AG08396 (cell line): ENCODE results near the gene DTD2.
"Not testable (repeated sequence)": the region's sequence is repeated elsewhere in the genome, so short reads cannot be mapped to it uniquely, and the experiment has no call there.

Experiments
- DNase-seq: peaks from one replicate; pipeline ENCODE4 v3.0.0; 2012; ENCODE audit warnings: low spot score, mixed read lengths

The DTD2 gene

GRCh38 chr14:31456841-31457664 lies at the start of gene DTD2:
Gene DTD2 (minus strand): TSS chr14:31457506. CDS start chr14:31457393, 113 bp downstream.
- DNase-seq, result peak; percentile 97

DNA sequence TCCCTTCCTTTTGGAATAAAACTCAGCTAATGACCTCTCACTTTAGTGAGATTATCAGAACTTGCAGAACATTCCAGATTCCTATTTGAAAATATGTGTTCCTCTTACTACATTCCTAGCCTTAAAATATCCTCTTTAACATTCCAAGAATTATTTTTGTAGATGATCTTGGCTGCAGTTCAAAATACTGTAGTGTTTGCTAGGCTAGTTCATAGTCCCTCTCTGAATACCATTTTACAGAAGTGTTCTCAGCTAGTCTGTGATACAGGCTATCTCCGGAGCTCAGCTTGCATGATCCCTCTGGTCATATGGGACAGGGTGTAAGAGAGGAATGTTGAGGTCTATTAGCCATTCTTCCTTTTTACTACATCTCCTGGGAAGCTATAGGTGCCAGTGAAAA lies 48.1 kb upstream of the DTD2 start:
- DNase-seq, result peak; percentile 23

GRCh38 chr14:31501870-31502269 lies 44.6 kb upstream of the DTD2 start:
- no peak for DNase-seq

GRCh38 chr14:31492759-31493498 lies 35.6 kb upstream of the DTD2 start:
- no peak for DNase-seq

- DNase-seq, result no peak
Observed at GRCh38 chr14:31489691-31490090, 32.4 kb upstream of the DTD2 start.

GRCh38 chr14:31487886-31488285 lies 30.6 kb upstream of the DTD2 start, which contains the start of gene GPR33:
Gene GPR33 (minus strand): TSS chr14:31488039. CDS start chr14:31483965, 4,074 bp downstream.
- no peak for DNase-seq

- no peak for DNase-seq
Observed at GRCh38 chr14:31486764-31487163, 29.5 kb upstream of the DTD2 start.

DNA sequence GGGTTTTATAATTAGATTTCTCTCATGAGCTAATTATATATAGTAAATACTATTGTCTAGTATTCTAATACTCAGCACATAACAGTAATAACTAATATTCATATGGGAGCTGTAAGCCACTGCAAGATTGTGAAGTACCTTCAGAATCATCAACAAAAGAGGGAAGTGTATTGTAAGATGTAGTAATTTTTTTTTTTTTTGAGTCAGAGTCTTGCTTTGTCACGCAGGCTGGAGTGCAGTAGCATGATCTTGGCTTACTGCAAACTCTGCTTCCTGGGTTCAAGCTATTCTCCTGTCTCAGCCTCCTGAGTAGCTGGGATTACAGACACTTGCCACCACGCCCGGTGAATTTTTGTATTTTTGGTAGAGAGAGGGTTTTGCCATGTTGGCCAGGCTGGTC lies 27.4 kb upstream of the DTD2 start:
- DNase-seq, result no peak

DNA sequence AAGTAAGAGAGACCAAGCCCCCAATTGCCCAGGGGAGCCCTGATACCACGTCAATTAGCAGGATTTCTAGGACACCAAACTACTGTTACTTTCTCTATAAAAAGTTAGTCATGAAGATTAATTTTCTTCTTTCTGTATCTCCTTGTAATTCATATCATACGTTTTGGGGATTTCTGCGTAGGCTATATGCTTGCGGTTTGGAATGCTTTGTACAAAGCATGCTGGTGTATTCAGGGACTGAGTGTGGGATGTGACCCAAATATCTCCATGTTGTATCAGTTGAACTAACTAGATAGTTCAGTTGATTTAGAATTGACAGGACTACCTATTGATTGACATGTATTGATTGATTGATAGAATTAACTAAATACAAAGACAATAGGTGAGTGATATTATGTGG lies 22.9 kb upstream of the DTD2 start:
- no peak for DNase-seq

DNA sequence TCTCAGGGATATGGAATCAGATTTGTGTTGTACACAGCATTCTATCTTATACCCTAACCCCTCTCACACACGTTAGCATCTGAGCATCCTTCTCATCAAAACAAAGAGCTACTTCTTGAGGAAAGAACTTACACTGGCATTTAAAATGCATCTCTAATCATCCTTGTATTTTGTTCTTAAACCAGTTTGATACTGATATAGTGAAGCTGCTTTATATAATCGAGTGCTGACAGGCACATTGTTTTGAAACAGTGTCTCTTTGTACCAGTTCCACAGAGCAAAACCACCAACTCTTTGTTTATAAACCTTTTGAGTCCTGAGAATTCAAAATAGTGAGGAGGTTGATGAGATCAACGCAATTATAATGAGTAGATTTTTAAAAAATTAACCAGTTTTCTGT lies 21.7 kb upstream of the DTD2 start:
- no peak for DNase-seq

- DNase-seq, result no peak
Observed at GRCh38 chr14:31477248-31477647, 19.9 kb upstream of the DTD2 start.

- no peak for DNase-seq
Observed at GRCh38 chr14:31476131-31476866, 19.0 kb upstream of the DTD2 start.

GRCh38 chr14:31466554-31466953 lies 9.2 kb upstream of the DTD2 start:
- no peak for DNase-seq

GRCh38 chr14:31465111-31465510 lies 7.8 kb upstream of the DTD2 start:
- no peak for DNase-seq

DNA sequence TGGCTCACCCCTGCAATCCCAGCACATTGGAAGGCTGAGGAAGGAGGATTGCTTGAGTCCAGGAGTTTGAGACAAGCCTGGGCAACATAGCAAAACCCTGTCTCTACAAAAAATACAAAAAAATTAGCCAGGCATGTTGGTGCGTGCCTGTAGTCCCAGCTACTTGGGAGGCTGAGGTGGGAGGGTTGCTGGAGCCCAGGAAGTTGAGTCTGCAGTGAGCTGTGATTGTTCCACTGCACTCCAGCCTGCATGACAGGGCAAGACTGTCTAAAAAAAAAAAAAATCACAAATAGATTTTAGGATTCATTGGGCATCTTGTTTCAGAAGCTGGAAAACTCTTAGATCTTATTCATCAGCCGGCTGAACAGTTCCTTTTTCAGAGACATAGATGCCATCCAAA lies 5.1 kb upstream of the DTD2 start:
- DNase-seq, result not testable (repeated sequence)

DNA sequence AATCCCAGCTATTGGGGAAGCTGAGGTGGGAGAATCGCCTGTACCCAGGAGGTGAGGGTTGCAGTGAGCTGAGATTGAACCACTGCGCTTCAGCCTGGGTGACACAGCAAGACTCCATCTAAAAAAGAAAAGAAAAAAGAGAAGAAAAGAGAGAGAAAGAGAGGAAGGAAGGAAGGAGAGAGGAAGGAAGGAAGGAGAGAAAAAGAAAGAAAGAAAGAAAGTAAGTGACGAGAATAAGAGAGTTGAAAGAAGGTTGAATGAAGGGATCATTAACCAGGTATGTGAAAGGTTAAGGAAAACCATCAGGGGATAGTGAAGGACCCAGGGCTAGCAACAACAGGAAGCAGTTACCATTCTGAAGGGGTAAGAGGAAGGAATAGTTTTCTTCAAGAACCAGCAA lies 4.2 kb upstream of the DTD2 start:
- DNase-seq, result no peak

DNA sequence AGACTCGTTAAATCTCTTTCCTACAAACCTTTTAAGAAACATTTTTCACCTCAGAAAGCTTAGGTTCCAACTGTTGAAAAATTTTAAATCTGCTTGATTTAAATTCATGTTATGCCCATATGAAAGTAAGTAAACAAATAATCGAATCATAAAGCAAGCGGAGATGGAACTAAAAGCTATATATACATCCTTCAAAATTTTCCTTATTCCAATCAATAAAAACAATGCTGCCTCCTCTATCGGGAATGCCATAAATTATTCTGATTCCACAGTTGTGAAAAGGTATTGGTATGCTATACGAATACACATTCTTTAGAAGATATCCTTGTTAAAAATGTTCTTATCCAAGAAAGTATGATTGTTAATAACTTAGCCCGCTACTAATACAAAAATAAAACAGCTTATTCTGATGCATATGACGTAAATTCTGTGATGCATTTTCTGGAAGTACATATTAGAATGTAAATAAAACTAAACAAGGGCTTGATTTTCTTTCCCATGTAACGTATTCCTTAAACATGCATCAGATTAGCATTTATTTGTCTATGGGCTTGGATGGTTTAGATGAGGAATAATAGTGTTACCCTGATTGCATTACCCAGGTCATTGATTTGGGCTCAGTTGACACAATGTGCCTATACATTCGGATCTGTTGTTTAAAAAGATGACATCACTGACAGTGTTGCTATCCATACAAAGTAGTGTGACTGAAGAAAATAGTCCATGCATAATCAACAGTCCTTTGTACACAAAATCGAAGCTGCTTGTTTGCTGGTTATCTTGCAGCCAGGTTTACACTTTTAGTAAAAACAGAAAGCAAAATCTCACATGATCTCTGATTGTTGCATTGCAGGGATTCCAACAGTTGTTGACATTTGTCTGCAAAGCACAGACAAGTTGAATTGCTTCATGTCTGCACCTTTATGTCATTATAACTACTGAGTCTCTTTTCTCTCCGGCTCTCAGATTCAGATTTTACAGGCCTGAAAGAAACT lies 656 bp upstream of the DTD2 start:
- no peak for DNase-seq

DNA sequence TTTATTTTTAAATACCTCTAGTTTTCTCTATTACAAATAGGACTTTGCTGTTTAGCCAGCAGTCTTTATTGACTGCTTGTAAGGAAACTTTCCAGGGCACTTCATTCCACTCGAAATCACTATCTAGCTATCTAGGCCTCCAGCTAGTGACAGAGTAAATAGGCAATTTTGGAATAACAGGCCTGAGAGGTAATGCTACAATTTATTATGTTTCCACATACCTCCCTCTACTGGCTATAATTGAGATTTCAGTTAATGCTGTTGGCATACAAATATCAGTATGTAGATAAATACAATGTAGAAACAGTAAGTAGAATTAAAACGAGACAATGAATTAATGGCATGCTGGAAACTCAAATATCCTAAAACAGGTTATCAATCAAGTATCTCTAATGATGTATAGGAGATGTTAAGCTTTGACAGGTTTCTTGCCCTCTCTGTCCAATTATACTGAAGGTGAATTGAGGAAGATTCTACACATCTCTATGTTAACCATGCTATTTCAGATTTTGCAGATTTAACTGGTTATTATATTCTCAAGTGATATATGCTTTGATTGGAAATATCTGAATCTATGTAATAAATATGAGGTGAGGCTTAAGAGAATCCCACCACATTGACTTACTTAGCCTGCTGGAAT lies 7.2 kb downstream of the DTD2 start:
- DNase-seq, result peak; percentile 49

GRCh38 chr14:31449136-31449535 lies 8.2 kb downstream of the DTD2 start:
- DNase-seq, result no peak

GRCh38 chr14:31445703-31446102 lies 11.6 kb downstream of the DTD2 start:
- no peak for DNase-seq

DNA sequence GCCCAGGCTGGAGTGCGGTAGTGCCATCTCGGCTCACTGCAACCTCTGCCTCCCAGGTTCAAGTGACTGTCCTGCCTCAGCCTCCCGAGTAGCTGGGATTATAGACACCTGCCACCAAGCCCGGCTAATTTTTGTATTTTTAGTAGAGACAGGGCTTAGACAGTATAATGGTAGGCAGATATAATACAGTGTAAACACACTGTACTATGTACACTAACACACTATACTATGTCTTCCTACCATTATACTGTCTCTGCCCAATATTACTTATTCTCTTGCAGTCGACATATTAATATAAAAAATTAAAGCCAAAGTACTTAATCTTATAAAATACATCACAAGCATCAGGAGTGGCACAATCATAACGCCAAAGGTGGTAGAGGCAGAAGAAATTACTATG lies 15.0 kb downstream of the DTD2 start:
- no peak for DNase-seq
